SKM-1 treated with dmso at 0.1 percent for 144 hours (cell line): Measurements from ENCODE around the gene FH.

Source experiments
- DNase-seq: peaks from one replicate; lab custom pipeline; 2025; ENCODE audit not compliant: unreplicated experiment; lab: John Stamatoyannopoulos, UW

The FH gene

GRCh38 chr1:241460098-241460873, 59.3 kb downstream of the FH start:
- DNase-seq = no peak

GRCh38 chr1:241459186-241459802, 60.3 kb downstream of the FH start:
- DNase-seq = no peak

GRCh38 chr1:241457421-241457820, 62.1 kb downstream of the FH start:
- DNase-seq = no peak

- no peak for DNase-seq
These were observed 62.8 kb downstream of the FH start for GRCh38 chr1:241456743-241457142.

- no peak for DNase-seq
These were observed 65.8 kb downstream of the FH start for GRCh38 chr1:241453732-241454131.

GRCh38 chr1:241451956-241452355, 67.6 kb downstream of the FH start:
- DNase-seq = no peak
